Activated T-cell treated with anti-CD3 and anti-CD28 coated beads, Interleukin-2, amount 50 U/mL, for 1 hour (primary cell): Measurements from ENCODE around the gene SORBS1.

ENCODE experiments used
- DNase-seq: peaks from one replicate; pipeline ENCODE4 v3.0.0-alpha.2; 2020

SORBS1 gene

DNA sequence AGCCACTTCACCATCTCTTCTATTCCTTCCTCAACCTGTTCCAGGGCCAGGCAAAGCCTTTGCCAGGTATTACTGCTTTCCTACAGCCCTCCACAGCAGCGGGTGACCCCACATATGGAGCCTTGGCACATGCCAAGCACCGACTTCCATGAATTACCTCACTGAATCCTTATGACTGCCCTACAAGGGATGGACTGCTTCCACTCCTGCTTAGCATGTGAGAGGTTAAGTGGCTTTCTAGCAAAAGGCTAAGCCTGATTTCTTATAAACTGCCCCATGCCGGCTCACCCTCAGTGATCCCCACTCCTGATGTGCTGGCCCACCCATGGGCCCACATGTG is 226.4 kb downstream of the SORBS1 start:
- no peak for DNase-seq

DNA sequence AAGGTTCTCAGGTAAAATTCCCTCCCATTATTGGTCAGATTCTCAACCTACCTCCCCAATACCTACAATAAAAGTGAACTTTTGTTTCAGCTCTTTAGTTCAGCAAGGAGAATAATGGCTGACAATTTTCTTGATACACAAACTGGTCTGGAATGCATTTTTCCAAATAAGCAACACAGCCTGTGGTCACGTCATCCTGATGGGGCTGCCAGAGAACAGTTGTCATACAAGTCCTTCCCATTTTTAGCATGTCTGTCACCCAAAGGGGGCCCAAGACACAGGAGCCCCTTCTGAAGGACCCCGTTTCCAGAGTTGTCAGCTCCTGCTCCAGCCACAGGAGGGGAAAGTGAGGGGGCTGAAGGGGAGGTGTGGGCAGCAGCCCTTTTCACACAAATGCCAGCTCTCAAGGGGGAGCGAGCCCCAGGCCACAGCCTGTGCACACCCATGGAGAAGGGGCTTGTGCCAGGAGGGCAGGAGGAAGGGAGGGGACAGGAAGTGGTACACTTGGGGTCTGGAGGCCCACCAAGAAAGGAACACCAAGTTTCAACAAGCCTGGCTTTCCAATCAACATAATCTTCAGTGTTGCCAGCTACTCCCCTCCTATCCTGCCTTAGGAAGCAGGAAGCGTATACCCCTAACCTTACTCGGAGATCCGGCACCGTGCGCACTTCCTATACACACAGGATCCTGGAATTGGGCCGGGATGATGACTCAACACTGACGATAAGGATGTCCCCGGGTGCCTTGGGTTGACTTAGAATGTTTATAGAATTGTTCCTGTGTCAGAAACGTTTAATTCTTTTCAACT is 227.0 kb downstream of the SORBS1 start:
- no peak for DNase-seq

DNA sequence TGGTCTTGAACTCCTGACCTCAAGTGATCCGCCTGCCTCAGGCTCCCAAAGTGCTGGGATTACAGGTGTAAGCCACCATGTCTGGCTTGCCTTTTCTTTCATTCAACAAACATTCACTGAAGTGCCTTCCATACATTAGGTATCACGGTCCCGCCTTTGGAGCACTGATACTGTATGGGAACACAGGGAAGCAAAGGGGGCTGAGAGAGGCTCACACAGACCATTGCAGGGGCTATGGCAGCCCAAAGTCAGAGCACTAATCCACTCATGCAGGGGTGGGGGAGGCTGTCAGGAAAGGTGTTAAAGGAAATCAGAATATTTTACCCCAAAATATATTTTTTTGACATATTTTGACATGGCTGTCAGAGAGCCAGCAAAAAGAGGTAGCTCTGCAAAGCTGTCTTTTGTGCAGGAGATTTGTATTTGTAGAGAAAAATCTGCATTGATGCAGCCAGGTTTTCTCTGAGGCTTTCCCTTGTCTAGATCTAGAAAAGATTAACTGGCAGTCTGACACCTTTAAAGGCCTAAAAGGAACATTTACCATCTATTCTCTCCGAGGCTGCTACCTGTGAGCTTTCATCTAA is 228.4 kb downstream of the SORBS1 start:
- DNase-seq, result no peak

DNA sequence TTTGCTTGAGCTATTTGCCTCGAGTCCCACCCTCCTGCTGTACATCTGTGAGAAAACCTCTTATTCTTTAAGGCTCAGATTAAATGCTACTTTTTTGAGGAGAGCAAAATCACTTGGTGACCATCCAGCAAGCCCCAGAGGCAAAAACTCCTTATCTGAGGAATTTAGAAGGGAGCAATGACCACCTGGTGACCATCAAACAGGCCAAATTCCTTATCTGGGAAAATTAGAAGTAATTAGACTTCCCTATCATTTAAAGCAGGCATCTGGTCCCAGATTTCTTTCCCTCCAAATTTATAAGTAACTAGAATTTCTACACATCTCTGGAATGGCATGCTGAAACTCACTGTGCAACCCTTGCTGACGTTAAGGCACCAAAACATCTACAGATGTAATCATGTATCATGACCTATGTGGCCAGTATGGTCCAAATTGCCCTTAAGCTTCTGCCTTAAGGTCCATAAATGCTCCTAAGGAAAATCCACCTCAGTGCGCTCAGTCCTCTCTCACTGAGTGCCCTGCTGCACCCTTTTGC is 229.5 kb downstream of the SORBS1 start:
- DNase-seq, result no peak

DNA sequence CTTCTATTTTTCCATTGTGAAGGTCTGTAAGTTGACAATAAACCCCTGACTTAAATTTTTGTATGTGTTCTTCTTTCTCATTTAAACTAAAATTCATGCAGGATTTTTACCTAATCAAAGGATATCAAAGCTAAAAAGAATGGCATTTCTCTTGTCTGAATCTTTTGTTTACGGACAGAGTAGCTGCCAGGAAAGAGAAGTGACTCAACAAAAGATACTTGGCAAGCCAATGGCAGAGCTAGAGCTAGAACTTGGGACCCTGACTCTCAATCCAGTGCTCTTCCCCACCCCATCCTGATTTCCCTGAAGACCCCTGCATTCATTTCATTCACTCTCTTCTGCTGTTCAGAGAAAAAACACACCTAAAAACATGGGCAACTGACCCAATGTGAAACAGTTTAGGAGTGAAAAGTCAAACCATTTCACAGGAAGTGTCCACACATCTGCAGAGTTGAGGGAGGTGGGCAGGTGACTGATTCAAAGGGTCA is 230.2 kb downstream of the SORBS1 start:
- DNase-seq, result no peak

DNA sequence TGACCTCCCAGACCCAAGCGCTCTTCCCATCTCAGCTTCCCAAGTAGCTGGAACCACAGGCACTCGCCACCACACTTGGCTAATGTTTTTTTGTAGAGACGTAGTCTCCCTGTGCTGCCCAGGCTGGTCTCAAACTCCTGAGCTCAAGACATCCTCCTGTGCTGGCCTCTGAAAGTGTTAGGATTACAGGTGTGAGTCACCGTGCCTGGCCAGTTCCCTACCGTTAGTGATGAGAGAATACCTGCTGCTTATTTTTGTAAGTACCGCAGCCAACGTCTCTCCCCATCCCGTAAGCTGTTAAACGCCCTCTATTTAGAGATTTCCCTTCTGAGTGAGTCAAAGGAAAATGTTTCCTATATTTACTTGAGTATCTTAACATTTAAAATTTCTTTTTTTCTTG is 231.9 kb downstream of the SORBS1 start:
- DNase-seq, result no peak

DNA sequence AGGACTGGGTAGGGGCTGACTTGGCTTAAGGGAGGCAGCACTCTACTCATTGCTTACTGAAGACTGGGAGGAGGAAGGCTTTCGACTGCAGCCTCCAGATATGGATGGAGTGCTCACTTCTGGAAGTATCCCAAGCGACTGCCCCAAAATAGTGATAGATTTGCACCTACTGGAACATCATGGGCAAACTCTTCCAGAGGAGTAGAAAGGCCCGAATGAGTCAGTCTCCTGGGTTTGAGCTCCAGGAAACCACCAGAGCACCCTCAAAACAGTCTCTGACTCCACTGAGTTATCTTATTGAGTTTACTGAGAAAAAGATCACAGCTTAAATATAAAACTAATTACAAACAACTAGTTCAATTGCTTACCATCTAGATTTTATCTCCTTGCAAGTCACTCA is 233.2 kb downstream of the SORBS1 start:
- DNase-seq, result no peak

DNA sequence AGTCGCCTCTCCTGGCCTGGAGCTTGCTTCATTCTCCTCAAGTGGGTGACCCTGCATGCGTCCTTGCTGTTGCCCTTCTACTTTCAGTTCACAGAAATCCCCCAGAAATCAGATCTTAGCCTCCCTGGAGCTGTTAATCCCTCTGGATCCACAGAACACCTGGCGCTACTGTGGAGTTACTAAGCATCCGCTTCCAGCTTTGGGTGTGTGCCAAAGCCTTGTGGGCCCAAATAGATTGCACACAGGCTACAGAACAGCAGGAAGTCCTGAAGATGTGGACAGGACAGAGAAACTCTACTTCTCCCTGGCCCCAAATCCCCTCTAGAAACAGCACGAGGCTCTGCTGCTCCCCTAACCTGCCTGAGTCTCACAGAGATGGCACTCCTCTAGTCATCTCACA is 233.8 kb downstream of the SORBS1 start:
- no peak for DNase-seq

DNA sequence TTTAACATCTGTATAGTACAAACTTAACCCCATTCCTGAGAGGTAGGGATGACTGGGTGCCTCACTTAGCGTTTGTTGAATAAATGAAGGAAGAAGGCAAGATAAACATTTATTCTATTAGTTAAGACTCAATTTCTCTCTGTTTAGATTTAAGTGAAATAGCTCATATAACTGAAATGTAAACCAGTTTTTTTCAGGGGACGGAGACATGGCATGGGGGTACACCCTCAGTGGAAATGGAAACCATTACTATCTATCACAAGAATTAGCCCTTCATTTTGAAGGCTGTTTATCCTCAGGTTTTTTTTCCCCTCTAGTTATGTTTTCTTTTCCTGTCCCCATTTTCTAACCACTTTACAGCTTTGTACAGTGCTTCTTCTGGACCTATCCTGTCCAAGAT is 234.8 kb downstream of the SORBS1 start:
- no peak for DNase-seq

DNA sequence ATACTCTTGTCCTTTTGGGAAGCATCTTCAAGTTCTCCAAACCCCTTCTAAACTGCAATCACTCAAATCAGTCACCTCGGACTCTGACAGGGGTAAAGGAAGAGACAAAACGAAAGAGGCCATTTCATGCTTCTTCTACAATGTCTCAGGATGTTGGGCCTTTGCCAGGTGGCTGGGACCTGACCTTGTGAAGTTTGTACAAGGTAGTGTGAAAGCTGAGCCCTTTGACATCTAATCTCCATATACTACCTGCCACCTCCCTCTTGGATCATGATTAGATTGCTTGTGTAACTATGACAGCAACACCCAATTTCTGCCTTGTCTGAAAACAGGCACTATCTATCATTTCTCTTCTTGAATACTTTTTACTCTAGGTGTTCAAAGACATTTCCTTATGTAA is 235.3 kb downstream of the SORBS1 start:
- no peak for DNase-seq

DNA sequence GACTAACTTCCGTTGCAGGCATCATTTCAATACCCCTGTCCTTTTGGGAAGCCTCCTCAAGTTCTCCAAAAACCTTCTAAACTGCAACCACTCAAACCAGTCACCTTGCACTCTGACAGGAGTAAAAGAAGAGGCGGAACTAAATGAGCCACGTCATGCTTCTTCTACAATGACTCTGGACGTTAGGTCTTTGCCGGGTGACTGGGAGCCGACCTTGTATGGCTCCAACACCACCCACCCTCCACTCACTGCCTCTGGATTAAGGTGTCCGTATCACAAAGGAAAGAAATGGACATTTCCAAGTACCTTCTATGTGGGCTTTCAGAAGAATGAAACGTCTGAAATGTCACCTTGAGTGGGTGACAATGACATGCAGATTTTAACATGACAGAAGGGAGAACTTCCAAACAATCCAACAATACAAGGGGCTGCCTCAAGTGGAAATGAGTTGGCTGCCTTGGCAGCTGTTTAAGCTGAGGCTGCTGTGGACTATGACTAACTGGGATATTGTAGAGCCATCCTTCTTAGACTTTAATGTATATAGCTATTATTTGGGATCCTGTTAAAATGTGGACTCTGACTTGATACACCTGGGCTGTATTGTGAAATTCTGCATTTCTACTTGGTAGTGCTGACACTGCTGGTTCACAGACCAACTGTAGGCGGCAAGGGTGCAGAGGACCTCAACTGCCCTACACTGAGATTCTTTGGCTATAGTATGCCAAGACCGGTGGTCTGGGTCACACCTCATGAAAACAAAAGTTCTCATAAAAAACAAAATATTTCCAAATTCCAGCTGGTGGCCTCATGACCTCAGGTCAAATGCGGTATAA is 236.5 kb downstream of the SORBS1 start:
- no peak for DNase-seq

DNA sequence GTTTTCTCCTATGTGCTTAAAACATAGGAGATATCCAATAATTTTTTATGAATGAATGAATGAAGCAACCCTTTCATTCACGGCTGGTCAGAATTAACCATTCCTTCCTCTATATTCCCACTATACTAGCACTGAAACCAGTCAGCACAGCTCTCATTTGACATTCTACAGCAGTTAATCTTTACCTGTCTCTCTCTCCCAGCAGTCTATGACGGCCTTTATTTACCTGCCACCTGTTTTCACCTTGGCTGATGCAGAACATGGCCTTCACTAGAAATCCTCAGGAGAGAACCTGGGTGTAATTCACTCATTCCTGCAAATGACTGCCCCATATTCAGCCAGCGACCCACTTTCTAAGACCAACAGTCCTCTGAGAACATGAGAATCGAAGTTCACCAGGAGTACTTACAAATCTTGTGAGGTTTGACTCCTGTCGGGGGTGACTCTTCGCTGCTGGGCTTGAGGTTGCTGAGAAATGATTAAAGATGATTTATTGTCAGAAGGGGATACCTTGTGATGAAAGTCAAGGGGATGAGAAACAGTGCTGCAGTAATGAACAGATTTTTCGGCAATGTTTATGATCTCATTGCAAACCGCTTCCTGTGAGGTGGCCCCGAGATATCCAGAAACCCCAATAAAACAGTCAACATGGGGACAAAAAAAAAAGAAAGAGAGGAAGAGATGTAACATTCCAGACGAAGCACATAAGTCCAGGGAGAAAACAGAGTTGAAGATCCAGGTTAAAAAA is 239.4 kb downstream of the SORBS1 start:
- no peak for DNase-seq

DNA sequence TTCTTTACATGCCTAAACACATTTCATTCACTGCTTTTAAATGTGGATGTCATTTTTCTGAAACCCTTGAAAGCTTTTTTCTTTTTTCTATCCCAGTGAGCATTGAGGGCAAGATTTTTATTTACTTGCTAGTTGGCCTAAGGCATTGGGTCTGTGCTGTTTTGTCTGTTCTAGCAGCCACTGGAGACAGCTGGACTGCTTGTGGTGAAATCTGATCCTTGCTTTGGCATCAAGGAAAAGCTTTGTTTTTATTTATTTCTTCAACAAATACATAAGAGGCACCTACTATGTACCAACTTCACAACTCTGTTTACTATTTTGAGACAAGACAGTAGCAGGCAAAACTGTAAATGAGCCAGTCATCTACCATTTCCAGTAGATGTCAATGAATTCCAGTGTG is 241.9 kb downstream of the SORBS1 start:
- no peak for DNase-seq

DNA sequence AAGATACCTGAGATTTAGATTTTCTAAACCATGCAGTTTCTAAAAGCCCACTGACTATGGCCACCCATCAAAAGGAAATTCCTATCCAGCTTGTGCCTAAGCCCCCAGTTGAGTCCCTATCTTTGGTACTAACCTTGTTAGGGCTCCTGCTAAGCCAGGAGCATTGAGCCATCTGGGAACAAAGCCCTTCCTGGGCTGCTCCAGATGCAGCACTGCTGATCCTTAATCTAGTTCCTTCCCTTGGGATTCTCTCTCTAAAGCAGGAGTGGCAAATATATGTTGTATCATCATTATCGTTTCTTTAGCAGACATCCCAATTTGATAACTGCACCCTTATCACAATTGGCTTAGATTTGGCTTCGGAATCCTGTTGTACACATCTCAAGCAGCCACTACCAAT is 245.7 kb downstream of the SORBS1 start:
- DNase-seq, result no peak

DNA sequence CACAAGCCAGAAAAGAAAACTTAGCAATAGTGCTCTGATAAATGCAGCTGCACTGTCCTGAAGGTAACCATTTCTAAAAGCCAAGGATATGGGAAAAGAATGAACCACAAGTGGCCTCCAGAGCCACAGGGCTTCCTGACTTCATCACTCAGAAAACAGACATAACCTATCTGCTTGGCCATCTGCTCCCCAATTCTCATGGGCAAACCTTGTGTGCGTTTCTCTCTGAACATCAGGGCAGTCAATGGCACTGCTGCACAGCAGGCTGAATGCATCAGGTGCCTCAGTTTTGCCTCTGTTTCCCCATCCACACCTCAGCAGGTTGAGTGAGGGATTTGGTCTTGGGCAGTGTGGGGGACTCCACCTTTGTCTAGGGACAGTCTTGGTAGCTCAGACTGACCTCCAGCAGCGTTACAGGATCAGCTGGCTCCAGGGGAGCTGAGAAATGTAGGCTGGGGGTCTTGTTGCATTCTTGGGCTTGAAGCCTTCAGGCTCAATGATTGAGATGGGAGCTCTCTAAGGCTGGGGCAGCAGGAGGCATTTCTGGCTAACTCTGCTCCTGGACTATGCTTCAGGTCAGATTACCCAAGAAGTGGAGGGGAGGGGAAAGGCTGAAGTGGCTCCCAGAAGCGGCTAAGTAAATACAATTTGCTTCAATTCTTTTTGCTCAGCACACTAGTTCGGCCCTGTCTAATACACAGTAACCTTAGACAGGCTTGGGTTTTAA is 246.8 kb downstream of the SORBS1 start:
- DNase-seq, result no peak

DNA sequence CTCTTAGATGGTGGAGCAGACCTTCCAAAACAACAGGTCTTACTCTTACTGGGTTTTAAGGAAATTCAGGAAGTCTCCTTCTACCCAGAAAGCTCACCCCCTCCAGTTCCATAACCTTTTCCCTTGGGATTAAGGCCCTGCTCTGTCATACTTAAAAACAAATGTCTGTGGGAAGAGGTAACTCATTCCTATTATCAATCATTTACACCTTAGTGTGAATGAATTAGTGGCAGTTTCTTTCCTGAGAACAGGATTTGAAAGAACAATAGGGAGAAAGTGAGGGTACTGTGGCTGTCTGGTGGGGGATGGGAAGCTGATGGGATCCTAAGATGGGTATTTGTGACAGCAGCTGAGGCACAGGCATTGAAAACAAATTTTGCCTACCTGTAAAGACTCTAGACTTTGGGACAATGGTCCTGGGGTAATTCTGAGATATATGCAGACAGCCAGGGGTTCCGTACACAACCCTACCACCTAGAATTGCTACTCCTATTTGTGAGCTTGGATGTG is 248.1 kb downstream of the SORBS1 start:
- DNase-seq, result no peak

DNA sequence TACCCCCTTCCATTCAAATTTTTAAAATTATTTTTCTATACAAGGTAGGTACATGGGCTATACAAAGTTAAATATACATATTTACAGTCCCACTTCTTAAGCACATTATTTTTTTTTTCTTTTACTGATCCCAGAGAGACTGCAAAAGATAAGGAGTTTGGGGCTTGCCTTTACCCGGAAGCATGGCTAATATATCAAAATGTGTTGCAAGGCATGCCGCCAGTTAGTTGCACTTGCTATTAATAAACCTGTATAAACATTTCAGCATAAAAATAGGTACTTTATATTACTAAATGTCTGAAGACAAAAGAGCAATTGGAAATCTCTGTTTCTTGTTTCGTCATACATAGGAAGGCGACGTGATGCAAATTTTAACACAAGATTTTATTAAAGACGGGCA is 248.9 kb downstream of the SORBS1 start:
- no peak for DNase-seq

DNA sequence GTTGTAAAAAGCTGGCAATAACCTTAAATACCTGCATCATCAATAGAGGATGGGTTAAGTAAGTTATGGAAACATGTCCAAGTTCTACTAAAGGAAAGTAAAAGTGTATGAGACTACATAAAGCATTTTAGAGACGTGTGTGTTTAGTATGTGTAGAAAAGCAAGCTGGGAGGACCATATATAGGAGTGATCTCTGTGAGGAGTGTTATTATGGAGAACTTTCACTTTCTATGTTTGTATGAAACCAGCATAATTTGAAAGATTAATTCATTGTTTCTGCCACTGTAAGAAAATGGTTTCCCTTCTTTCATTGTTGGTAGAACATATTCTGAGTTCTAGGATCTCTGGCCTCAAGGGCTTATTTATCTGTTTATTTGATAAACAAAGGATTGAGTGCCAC is 251.2 kb downstream of the SORBS1 start:
- no peak for DNase-seq

DNA sequence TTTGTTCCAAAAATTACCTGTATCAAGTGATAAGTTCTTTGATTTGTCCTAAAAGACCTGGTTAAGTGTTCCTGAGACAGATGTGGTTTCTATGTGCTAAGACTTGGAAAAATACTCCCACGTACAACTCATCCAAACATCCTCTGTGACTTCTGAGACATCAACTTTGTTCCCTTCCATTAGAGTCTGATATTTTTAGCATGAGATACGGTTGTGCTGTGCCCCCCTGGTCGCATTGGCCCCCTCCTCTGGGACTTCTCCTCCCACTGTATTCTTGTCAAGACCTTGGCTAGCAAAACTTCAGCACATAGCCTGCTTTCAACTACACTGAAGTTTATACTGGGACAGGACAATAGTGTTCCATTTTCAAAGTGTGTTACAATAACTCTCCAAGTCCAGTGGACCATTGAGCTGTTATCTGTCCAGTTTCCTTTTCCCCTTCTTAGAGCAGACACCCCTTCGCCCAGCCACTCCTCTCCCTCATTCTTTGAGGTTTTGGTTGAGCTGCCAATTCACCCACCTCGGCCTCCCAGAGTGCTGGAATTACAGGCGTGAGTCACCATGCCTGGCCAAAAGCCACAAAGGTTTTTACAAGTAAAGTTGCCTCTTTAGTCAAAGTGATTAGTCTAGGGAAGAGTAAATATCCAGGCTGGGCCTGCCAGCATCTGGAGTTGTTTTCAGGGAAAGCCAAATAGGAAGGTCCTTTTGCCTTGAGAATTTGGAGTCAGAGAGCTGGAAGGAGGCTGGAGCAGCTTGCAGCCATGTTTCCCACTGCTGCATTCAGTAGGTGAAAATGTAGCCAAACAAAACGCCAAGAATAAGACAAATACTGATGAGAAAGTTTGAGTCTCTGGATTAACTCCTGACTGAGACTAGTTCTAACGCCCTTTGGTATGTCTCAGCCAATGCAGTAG is 252.5 kb downstream of the SORBS1 start:
- no peak for DNase-seq

DNA sequence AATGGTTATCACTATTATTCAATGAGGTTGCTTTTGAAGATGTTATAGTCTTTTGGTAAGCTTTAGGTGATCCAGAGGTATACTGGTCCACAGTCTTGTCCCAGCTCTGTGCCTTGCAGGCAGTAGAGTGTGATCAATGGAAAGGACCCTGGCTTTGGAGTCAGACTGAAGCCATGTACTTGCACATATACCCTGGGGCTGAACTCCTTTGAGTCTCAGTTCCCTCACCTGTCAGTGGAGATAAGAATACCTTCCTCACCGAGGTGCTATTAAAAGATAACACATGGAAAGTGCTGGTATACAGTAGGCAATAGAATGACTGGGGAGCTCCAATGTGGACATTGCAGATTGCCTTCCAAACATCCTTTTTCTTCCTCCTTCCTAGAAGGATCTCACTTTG is 254.3 kb downstream of the SORBS1 start:
- no peak for DNase-seq

DNA sequence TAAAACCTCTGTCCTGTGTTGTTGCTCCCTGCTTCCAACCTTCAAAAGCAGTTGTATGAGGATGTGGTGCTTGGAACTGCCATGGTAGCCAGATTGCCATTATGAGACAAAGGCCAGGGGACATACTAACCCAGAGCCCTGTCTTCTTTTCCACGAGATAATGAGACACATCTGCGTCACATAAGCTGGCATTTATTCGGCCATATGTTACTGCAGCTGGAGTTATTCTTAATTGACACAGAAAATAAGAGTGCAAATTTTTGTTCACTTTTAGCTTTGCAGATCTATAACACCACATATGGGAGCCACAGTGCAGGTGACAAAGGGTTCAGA is 254.9 kb downstream of the SORBS1 start:
- no peak for DNase-seq
